ENCODE results near the gene PTAR1.

Gene PTAR1

GRCh38 chr9:69673311-69673640 lies 86.5 kb downstream of the PTAR1 start:
- no peak for DNase-seq
- no peak for ATAC-seq

GRCh38 chr9:69672596-69673310 lies 87.1 kb downstream of the PTAR1 start:
- peak; percentile 80 for DNase-seq
- peak; percentile 91 for ATAC-seq

- DNase-seq (peak; percentile 44), ATAC-seq (peak; percentile 47)
Observed at GRCh38 chr9:69671879-69672595, 87.8 kb downstream of the PTAR1 start, which contains the start of gene APBA1. Gene APBA1 (minus strand): TSS chr9:69672371.

- DNase-seq: no peak
- ATAC-seq: no peak
Observed at GRCh38 chr9:69671311-69671878, 88.4 kb downstream of the PTAR1 start.

- DNase-seq: no peak
Observed at GRCh38 chr9:69667306-69667705, 92.5 kb downstream of the PTAR1 start.

GRCh38 chr9:69660304-69660703 lies 99.5 kb downstream of the PTAR1 start:
- no peak for ATAC-seq
- DNase-seq: no peak

More at GRCh38 chr9:69667306-69667705, 92.5 kb downstream of the PTAR1 start:
- ATAC-seq: no peak
